GM23338 (cell line): ENCODE data around the gene PPM1L. TPM values are rescaled to one million over a fixed set of nuclear protein-coding genes. Genes with fewer than 3 reads are reported as not detected.

Experiments used
- ATAC-seq: fragments of 200-7000 bp; cut with Tn5 transposase; 3 replicates; pipeline ENCODE4 v1.9.1; 2020
- DNase-seq: peaks from one replicate; pipeline ENCODE4 v3.0.0-alpha.2; 2015; ENCODE audit warnings: low spot score
- H2AFZ ChIP-seq: fragments of 200-600 bp; sonication (generic); 2 replicates; pipeline ENCODE4 v1.8.0; 2016; ENCODE audit warnings: antibody characterized with exemption, mild to moderate bottlenecking, moderate library complexity
- H3F3A ChIP-seq: fragments of 200-600 bp; sonication (generic); replicated peaks from 2 replicates; pipeline ENCODE4 v1.8.0; 2017; ENCODE audit warnings: antibody characterized with exemption, mixed run types, low read depth
- H3K27ac ChIP-seq: fragments of 200-600 bp; sonication (generic); 2 replicates; pipeline ENCODE4 v1.6.1; 2016; ENCODE audit warnings: low read depth
- H3K27me3 ChIP-seq: fragments of 200-600 bp; sonication (generic); 2 replicates; pipeline ENCODE4 v1.8.0; 2016; ENCODE audit warnings: mild to moderate bottlenecking, mixed run types, moderate library complexity; ENCODE audit not compliant: insufficient read depth
- H3K36me3 ChIP-seq: fragments of 200-600 bp; sonication (generic); 2 replicates; pipeline ENCODE4 v1.8.0; 2016; ENCODE audit warnings: mild to moderate bottlenecking; ENCODE audit not compliant: insufficient read depth
- H3K4me1 ChIP-seq: fragments of 200-600 bp; sonication (generic); 2 replicates; pipeline ENCODE4 v1.8.0; 2016; ENCODE audit warnings: mild to moderate bottlenecking, moderate library complexity; ENCODE audit not compliant: insufficient read depth
- H3K4me2 ChIP-seq: fragments of 200-600 bp; sonication (generic); 2 replicates; pipeline ENCODE4 v1.7.1; 2017; ENCODE audit warnings: mixed run types
- H3K4me3 ChIP-seq: fragments of 200-600 bp; sonication (generic); 2 replicates; pipeline ENCODE4 v1.6.1; 2016; ENCODE audit warnings: mixed run types
- H3K79me2 ChIP-seq: fragments of 200-600 bp; sonication (generic); replicated peaks from 2 replicates; pipeline ENCODE4 v1.8.0; 2017; ENCODE audit warnings: mild to moderate bottlenecking; ENCODE audit not compliant: insufficient read depth
- H3K9me2 ChIP-seq: fragments of 200-600 bp; sonication (generic); 2 replicates; pipeline ENCODE4 v1.8.0; 2017; ENCODE audit not compliant: insufficient read depth
- H4K20me1 ChIP-seq: fragments of 200-600 bp; sonication (generic); replicated peaks from 2 replicates; pipeline ENCODE4 v1.8.0; 2017; ENCODE audit warnings: mild to moderate bottlenecking; ENCODE audit not compliant: insufficient read depth
- H3K27ac Mint-ChIP-seq: 2 replicates; pipeline ENCODE4 v1.8.0; 2020; ENCODE audit warnings: inconsistent platforms, mild to moderate bottlenecking, moderate library complexity, mixed read lengths
- H3K27me3 Mint-ChIP-seq: 3 replicates; pipeline ENCODE4 v1.8.0; 2022; ENCODE audit warnings: low read depth, mild to moderate bottlenecking, moderate library complexity, mixed read lengths, inconsistent platforms; ENCODE audit not compliant: insufficient read depth, poor library complexity
- H3K36me3 Mint-ChIP-seq: 3 replicates; pipeline ENCODE4 v1.8.0; 2021; ENCODE audit warnings: low read depth, mild to moderate bottlenecking, inconsistent platforms, moderate library complexity, mixed read lengths
- H3K4me1 Mint-ChIP-seq: 3 replicates; pipeline ENCODE4 v1.8.0; 2020; ENCODE audit warnings: mild to moderate bottlenecking, inconsistent platforms, mixed read lengths
- H3K4me3 Mint-ChIP-seq: 3 replicates; pipeline ENCODE4 v1.8.0; 2021; ENCODE audit warnings: moderate library complexity, mild to moderate bottlenecking, inconsistent platforms, mixed read lengths
- H3K9me3 Mint-ChIP-seq: 3 replicates; pipeline ENCODE4 v1.8.0; 2020; ENCODE audit warnings: moderate library complexity, mild to moderate bottlenecking, inconsistent platforms, mixed read lengths
- CREB1 ChIP-seq: fragments of 250-450 bp; sonication (Bioruptor Pico); IDR thresholded peaks from 2 replicates; pipeline ENCODE4 v1.5.0; 2020; ENCODE audit warnings: low read depth, mild to moderate bottlenecking, moderate library complexity
- ETS1 ChIP-seq: IDR thresholded peaks from 2 replicates; pipeline ENCODE4 v1.6.1; 2016; ENCODE audit warnings: antibody characterized with exemption
- EZH2 ChIP-seq: fragments of 200-600 bp; sonication (generic); IDR thresholded peaks from one replicate; pipeline ENCODE4 v1.8.0; 2017; ENCODE audit warnings: antibody characterized with exemption, mild to moderate bottlenecking, low read depth; ENCODE audit not compliant: unreplicated experiment
- EZH2phosphoT487 ChIP-seq: fragments of 200-600 bp; sonication (generic); IDR thresholded peaks from one replicate; pipeline ENCODE4 v1.8.1; 2018; ENCODE audit warnings: antibody characterized with exemption; ENCODE audit not compliant: unreplicated experiment
- JUNB ChIP-seq: IDR thresholded peaks from one replicate; pipeline ENCODE4 v1.6.1; 2016; ENCODE audit warnings: antibody characterized with exemption; ENCODE audit not compliant: unreplicated experiment
- NANOG ChIP-seq: IDR thresholded peaks from 2 replicates; pipeline ENCODE4 v1.6.1; 2016; ENCODE audit warnings: antibody characterized with exemption, borderline replicate concordance
- POLR2AphosphoS5 ChIP-seq: IDR thresholded peaks from 2 replicates; pipeline ENCODE4 v1.6.1; 2016; ENCODE audit warnings: antibody characterized with exemption, low read depth
- REST ChIP-seq: IDR thresholded peaks from one replicate; pipeline ENCODE4 v1.6.1; 2018; ENCODE audit warnings: antibody characterized with exemption; ENCODE audit not compliant: unreplicated experiment
- STAT1 ChIP-seq: IDR thresholded peaks from one replicate; pipeline ENCODE4 v1.6.1; 2016; ENCODE audit warnings: antibody characterized with exemption; ENCODE audit not compliant: unreplicated experiment
- ZNF114 ChIP-seq: fragments of 250-450 bp; sonication (Bioruptor Pico); IDR thresholded peaks from 2 replicates; pipeline ENCODE4 v1.5.0; 2020; ENCODE audit warnings: mild to moderate bottlenecking, moderate library complexity
- ZNF331 ChIP-seq: fragments of 250-450 bp; sonication (Bioruptor Pico); IDR thresholded peaks from 2 replicates; pipeline ENCODE4 v1.5.0; 2020; ENCODE audit warnings: low read depth, mild to moderate bottlenecking, moderate library complexity
- ZNF462 ChIP-seq: fragments of 250-450 bp; sonication (Bioruptor Pico); IDR thresholded peaks from 2 replicates; pipeline ENCODE4 v1.5.0; 2020; ENCODE audit warnings: mild to moderate bottlenecking, moderate library complexity
- polyA plus RNA-seq: library from polyadenylated mRNA; unstranded; fragments of >200 nt; fragmentation: Nextera tagmentation; extraction: Ambion mirVana; gene quantifications from 2 replicates; pipeline ENCODE4 v1.2.1, GENCODE V29; 2016
- total RNA-seq: library from RNA; depleted of rRNA; stranded (reverse); fragments of >200 nt; shearing (Covaris generic); gene quantifications from 2 replicates; pipeline ENCODE4 v1.2.3, GENCODE V29; 2014
- TF ChIP-seq, protein P1 (sequence below), 2 experiments: fragments of 200-600 bp in 1 of 2; sonication (generic) in 1 of 2; conservative IDR thresholded peaks; 2 replicates each; pipeline versions ENCODE4 v1.5.1 to v1.6.1; 2016 to 2017; ENCODE audit warnings: antibody characterized with exemption in 2 of 2, low read depth in 2 of 2, mild to moderate bottlenecking in 2 of 2, moderate library complexity in 1 of 2

The PPM1L gene
- total and polyA plus RNA-seq, 2 experiments from 2014 or later = 3.9 to 26.4 TPM

- no peaks in the 10 kb centered on the region for H3F3A ChIP-seq
- Mint-ChIP-seq H3K27me3 (peaks cover 6% of the 10 kb centered on the region), H3K36me3 (peaks cover 9% of the 10 kb centered on the region; the same call in 2 of the 3 replicates), H3K4me1 (peaks cover 4% of the 10 kb centered on the region; the same call in 2 of the 3 replicates), H3K27ac (no peak overlapping the region; the same call in 1 of the 2 replicates), H3K9me3 (peaks cover 13% of the 10 kb centered on the region; the same call in 2 of the 3 replicates), H3K4me3 (no peak overlapping the region)
- TF ChIP-seq EZH2 = no peak
- TF ChIP-seq ZNF331 (CRISPR knock-in tag) = no peak
- TF ChIP-seq STAT1 = no peak
- TF ChIP-seq ETS1 = no peak
- no peak for TF ChIP-seq CREB1 (CRISPR knock-in tag)
- no peak for TF ChIP-seq EZH2phosphoT487
- TF ChIP-seq, protein P1, sequence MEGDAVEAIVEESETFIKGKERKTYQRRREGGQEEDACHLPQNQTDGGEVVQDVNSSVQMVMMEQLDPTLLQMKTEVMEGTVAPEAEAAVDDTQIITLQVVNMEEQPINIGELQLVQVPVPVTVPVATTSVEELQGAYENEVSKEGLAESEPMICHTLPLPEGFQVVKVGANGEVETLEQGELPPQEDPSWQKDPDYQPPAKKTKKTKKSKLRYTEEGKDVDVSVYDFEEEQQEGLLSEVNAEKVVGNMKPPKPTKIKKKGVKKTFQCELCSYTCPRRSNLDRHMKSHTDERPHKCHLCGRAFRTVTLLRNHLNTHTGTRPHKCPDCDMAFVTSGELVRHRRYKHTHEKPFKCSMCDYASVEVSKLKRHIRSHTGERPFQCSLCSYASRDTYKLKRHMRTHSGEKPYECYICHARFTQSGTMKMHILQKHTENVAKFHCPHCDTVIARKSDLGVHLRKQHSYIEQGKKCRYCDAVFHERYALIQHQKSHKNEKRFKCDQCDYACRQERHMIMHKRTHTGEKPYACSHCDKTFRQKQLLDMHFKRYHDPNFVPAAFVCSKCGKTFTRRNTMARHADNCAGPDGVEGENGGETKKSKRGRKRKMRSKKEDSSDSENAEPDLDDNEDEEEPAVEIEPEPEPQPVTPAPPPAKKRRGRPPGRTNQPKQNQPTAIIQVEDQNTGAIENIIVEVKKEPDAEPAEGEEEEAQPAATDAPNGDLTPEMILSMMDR (conservative IDR thresholded peaks at IDR 0.05; ENCODE audit: low read depth in 2 of 2) = no peak
- no peak for TF ChIP-seq NANOG
- TF ChIP-seq JUNB = no peak
- no peak for TF ChIP-seq ZNF114 (CRISPR knock-in tag)
- no peak for TF ChIP-seq POLR2AphosphoS5
- no peak for TF ChIP-seq REST
- no peak for TF ChIP-seq ZNF462 (CRISPR knock-in tag)
- ATAC-seq (no peak), DNase-seq (no peak)
- H3K9me2 ChIP-seq = no peaks in the 10 kb centered on the region
- H4K20me1 ChIP-seq = no peaks in the 10 kb centered on the region
- H3K36me3 ChIP-seq = no peaks in the 10 kb centered on the region
- H3K79me2 ChIP-seq = no peaks in the 10 kb centered on the region
- H3K27ac ChIP-seq = no peak overlapping the region
- no peaks in the 10 kb centered on the region for H3K27me3 ChIP-seq
- no peak overlapping the region for H3K4me3 ChIP-seq
- H2AFZ ChIP-seq = no peak overlapping the region
- no peak overlapping the region for H3K4me2 ChIP-seq
- H3K4me1 ChIP-seq = no peaks in the 10 kb centered on the region; the same call in 1 of the 2 replicates
These were observed 293.7 kb downstream of the PPM1L start for GRCh38 chr3:161049683-161050248.
